Renal cortical epithelial cell (primary cell): ENCODE results near the gene ARHGEF7. TPM values are rescaled to one million over a fixed set of nuclear protein-coding genes. Genes with fewer than 3 reads are reported as not detected.
A peak's percentile ranks its signal among the peaks of the same experiment; 100 is the strongest.

Source experiments
- DNase-seq: peaks from one replicate; pipeline ENCODE4 v3.0.0-alpha.2; 2011; ENCODE audit warnings: low read depth
- total RNA-seq: library from RNA; depleted of rRNA; stranded (reverse); fragments of >200 nt; gene quantifications from 2 replicates; pipeline ENCODE4 v1.2.3, GENCODE V29; 2014

ARHGEF7 gene
- total RNA-seq, 1 donor from 2014 or later: 37.6 TPM

DNA sequence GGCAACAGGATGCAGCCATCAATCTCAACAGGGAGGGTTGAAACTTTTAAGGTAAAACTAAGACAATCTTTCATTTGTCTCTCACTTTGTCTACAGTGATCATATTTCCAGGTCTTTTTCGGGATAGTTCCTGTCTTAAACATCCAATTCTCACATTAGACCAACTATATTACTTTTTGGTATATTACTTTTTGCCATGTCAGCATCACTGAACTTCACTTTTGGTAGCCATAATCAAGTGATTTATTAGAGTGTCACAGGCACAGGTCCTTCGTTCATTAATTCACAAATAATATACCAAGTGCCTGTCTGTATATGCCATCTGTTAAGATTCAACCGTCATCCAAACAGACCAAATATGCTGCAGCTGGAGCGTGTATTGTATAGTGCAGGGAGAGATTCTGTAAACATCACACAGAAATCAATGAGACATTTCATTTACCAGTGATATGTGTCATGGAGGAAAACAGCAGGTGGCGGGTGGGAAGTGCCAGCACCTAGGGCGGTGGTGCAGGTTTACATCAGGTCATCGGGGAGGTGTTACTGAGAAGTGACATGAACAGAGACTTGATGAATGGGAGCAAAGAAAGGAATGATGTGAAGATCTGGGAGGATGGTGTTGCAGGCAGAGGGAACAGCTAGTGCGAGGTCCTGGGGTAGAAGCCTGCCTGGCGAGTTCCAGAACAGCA is 24.9 kb downstream of the ARHGEF7 start:
- no peak for DNase-seq

- no peak for DNase-seq
Measured at GRCh38 chr13:111140562-111141105, 25.5 kb downstream of the ARHGEF7 start.

- DNase-seq: no peak
Measured at GRCh38 chr13:111142472-111142871, 27.4 kb downstream of the ARHGEF7 start.

- no peak for DNase-seq
Measured at GRCh38 chr13:111143865-111144540, 28.9 kb downstream of the ARHGEF7 start.

DNA sequence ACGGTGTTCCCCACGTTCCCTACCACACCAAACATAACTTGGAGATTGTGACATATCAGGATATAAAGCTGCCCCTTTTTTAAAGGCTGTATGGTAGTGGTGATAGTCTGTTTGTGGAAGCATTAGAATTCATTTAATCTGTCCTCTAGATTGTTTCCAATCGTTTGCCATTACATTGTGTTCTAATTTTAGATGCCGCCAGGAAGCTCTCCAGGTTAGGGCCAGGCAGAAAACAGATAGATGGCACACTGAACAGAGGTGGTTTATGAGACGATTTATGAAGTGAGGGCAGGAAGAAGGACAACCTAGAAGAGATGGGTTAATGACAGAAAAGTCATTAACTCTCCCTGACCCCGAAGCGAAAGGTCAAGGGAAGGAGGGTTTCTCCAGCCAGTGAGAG is 30.0 kb downstream of the ARHGEF7 start:
- no peak for DNase-seq

DNA sequence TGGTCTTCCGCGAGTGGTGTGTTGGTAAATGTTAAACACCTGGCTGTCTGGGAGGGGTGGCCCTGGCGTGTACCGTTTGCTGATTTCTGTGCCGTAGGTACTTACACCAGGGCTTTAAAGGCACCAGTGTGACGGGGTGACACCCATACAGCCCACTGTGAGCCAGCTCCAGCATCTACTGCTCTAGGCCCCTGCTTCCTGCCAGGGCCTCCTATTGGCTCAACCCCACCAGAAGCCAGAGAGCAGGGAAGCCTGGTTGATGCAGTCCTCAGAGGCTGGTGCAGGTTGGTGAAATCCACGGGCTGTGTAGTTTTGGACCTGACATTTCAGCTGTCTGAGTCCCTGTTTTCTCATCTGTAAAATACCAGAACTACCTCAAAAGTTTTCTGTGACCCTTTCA is 30.4 kb downstream of the ARHGEF7 start:
- no peak for DNase-seq

GRCh38 chr13:111152844-111153243 is 37.7 kb downstream of the ARHGEF7 start:
- peak; percentile 82 for DNase-seq

GRCh38 chr13:111153279-111153976 is 38.3 kb downstream of the ARHGEF7 start:
- DNase-seq: peak; percentile 68

- no peak for DNase-seq
Measured at GRCh38 chr13:111153977-111154332, 38.8 kb downstream of the ARHGEF7 start.

GRCh38 chr13:111156421-111156820 is 41.3 kb downstream of the ARHGEF7 start:
- no peak for DNase-seq

- peak; percentile 28 for DNase-seq
Measured at GRCh38 chr13:111158136-111158805, 43.2 kb downstream of the ARHGEF7 start.

- no peak for DNase-seq
Measured at GRCh38 chr13:111159362-111160320, 44.5 kb downstream of the ARHGEF7 start.

- DNase-seq: no peak
Measured at GRCh38 chr13:111160648-111161047, 45.5 kb downstream of the ARHGEF7 start.

DNA sequence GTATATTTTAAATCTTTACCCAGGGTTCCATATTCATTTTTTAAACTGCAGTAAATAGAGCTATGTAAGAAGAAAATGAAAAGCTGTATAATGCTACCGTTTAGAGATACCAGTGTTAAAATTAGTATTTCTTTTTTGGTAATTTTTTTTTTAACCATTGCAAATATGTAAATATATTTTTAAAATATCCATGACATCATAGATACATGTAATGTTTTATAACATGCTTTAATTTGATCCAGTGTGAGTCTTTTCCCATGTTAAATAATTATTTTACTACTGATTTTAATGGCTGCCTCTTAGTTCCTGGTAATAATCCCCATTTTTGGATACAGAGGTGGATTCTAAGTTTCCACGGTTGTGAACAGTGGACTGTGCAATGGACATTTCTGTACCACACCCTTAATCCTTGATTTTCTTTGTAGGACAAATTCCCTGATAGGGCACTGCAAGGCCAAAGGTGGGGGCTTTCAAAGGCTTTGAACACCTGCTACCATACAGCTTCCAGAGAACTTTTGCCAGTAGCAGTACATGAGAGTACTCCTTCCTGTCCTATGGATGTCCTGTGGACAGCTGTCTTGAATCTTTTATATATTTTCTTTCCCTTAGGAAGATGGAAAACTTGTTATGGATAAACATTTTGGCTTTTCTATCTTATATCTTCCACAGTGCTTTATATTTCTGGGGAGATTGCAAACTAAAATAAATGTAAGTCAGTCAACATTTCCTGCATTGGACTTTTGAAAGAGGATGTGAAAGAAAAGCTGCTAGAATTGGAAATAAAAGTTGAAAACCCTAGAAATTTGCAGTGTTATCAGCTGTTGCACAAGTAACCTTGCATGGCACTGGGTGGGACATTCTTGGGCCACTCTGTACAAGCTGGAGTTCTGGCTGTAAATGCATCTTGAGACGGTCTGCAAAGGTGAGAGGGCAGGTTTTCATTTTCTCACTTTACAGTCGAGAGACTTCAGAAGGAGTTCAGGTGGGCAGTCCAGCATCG is 46.8 kb downstream of the ARHGEF7 start:
- DNase-seq: no peak

DNA sequence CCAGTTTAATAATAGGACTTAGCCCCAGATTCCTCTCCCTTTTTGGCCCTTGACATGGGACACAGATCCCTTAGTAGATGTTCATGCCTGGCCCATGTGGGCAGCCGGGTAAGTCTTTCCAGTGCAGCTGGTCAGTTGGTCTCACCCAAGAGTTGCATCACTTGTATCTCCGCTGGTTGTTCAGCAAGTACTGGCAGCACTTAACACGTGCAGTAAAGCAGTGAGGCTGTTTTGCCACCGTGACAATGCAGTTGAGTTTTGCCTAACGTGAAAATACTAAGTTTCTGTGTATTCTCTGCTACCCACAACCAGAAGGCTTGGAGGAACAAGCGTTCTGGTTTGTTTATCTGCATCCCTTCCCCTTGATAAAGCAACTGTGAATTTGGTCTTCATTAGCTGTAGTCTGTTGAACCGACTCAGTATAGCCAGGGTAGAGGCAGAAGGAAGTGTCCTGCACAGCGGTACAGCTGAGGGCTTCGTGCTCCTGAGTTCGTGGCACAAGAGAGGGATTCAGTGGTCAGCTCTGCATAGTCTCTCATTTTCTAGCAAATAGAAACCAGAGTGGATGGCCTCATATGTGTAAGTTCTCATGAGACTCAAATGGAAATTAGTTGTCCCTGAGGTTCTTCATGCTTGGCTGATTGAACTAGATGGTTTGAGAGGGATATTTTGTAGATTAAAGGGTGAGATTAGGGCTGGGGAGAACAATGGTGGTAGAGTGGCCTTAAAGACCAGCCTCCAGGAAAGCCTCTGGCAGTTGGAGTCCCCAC is 50.3 kb downstream of the ARHGEF7 start:
- no peak for DNase-seq

DNA sequence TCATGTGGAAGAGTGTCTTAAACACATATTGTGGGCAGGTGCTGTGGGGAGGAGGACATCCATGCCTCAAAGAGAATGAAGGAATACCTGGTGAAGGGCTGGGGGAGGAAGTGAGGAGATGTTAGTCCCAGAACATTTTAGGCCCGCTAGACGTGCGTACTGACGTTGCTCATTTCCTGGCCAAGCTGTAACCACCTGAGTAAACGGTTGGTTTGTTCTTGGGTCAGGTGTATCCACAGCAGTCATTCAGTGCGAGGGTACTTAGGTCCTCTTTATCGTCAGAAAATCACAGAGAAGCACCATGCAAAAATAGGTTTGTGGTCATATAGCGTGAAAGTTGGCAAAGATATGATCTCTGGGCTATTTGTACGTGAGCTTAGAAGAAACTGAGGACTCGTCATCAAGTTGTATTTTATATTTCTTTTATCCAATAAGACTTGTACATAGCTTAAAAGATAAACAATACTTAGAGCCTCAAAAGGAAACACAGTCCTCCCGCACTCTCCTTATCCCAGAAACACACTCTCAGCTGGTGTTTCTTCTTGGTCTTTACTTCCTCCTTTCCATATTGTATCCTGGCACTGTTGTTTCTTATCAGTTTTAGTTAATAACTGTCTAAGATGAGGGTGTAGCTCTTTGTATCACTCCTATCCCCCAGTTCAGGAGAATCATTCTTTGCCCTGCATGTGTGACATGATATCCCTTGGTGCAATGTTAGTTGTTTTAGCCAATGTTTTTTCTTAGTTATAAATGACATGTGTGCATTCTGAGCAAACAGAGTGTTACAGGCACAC is 52.0 kb downstream of the ARHGEF7 start:
- no peak for DNase-seq

- no peak for DNase-seq
Measured at GRCh38 chr13:111168107-111168506, 53.0 kb downstream of the ARHGEF7 start.

DNA sequence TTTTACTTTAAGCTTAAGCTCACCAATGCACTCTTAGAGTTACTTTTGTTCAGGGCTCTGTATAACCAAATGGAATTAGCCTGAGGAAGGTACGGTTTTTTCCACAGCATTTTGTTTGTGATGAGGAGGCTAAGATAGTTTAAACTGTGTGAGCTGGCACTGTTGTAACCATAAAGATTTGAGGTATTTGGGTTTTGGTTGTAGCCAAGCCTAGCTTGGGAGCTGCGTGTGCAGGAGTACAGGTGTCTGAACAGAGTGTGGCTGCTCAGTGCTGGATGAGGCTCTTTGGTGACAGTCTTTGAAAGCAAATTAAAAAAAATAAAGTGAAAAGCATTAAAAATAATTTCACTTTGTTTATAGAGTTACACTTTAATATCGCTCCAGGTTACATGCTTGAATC is 56.0 kb downstream of the ARHGEF7 start:
- no peak for DNase-seq
